ENCODE results near the gene RTP1.

The RTP1 gene

DNA sequence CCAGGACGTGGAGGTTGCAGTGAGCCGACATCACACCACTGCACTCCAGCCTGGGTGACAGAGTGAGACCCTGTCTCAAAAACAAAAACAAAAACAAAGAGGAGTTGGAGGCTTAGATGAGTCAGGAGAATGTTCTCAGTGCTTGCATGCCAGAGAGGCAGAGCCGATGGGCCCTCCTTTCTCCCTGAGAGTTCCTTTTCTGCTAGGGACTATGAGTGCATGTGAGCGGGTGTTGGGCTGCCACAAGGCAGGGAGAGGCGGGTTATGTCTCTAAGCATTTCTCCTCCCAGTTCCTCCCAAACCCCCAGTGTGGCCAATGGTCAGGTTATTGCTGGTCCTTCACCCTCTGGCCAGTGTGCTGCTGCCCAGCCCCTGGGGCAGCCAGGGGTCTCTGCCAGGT is 45.1 kb downstream of the RTP1 start:
- DNase-seq (ENCODE audit: low spot score), result no peak

DNA sequence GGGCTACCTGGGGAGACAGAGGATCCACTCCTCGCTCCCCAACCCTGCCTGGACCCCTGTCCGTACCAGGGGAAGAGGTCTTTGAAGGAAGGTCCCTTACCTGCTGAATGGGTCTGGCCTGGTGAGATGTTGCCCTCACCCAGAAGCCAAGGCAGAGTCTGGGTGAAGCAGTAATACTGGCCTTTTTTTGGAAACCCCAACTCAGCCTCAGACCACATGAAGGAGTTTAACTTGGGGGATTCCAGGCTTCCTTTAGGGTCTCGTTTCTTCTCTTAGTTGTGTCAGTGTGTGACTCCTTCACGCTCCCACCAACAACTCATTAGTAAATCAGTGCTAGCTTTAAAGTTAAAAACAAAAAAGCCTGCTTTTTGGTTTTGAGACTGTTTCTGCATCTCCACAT is 45.6 kb downstream of the RTP1 start:
- DNase-seq (ENCODE audit: low spot score), result no peak

DNA sequence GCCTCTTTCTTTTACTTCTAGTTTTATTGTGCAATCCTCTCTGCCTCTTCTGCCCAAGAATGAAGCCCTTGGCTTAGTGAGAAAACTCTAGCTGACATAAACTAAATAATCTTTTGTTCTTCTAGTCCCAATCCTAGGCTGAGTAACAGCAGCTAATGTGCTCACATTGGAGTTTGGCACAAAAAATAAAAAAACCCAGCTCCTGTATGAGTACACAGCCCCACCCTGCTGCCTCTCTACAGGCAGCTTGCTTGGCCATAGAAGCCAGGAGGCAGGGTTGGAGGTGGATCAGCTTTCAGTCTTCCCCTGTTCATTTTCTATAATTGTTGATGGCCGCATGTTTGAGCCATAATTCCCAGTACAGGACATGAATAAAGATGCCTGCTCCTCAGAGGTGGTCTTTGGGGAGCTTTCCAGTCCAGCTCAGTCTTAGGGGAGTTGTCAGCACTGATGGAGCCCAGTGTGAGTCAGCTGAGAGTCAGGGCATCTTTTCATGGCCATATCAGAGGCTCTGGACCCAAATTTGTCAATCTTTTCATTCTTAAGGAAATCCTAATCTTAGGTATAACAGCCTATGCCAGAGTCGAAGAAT is 46.7 kb downstream of the RTP1 start:
- DNase-seq (ENCODE audit: low spot score), result no peak

DNA sequence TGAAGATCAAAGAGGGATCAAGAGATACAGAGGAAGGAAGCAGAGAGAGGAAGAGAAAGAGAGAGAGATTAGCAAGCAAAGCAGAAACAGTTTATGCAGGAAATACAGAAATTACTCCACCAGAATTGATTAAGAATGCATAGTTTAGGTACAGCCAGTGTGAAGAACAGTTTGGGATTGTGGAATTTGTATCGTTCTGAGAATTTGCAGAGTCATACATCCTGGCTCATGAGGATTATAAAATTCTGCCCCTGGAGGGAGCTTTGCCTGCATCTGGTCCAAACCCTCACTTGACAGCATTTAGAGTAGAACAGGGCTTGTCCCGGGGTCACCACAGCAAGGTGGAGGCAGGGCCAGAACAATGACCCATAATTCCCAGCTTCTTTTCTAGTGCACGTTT is 50.1 kb downstream of the RTP1 start:
- no peak for DNase-seq (ENCODE audit: low spot score)

Measured in hematopoietic multipotent progenitor cell treated with erythropoietin and hydrocortisone succinate and interleukin-3 and kit ligand, for 15 days (in vitro differentiated cells).